ENCODE data around the gene WDR7.

WDR7 gene

GRCh38 chr18:56721491-56721890 is 70.3 kb downstream of the WDR7 start:
- H3K4me3 ChIP-seq (ENCODE audit: low read length): no peak overlapping the region
- TF ChIP-seq CTCF (conservative IDR thresholded peaks at IDR 0.05; ENCODE audit: low read length): no peak
- no peak for DNase-seq (ENCODE audit: low read depth)

- no peak overlapping the region for H3K4me3 ChIP-seq (ENCODE audit: low read length)
- no peak for DNase-seq (ENCODE audit: low read depth)
- TF ChIP-seq CTCF (conservative IDR thresholded peaks at IDR 0.05; ENCODE audit: low read length): no peak
Observed at GRCh38 chr18:56722518-56722917, 71.4 kb downstream of the WDR7 start.

- no peak overlapping the region for H3K4me3 ChIP-seq (ENCODE audit: low read length)
- no peak for DNase-seq (ENCODE audit: low read depth)
- no peak for TF ChIP-seq CTCF (conservative IDR thresholded peaks at IDR 0.05; ENCODE audit: low read length)
Observed at GRCh38 chr18:56723068-56723467, 71.9 kb downstream of the WDR7 start.

GRCh38 chr18:56723706-56724105 is 72.5 kb downstream of the WDR7 start:
- H3K4me3 ChIP-seq (ENCODE audit: low read length): no peak overlapping the region
- DNase-seq (ENCODE audit: low read depth): no peak
- TF ChIP-seq CTCF (conservative IDR thresholded peaks at IDR 0.05; ENCODE audit: low read length): no peak

GRCh38 chr18:56726906-56727305 is 75.7 kb downstream of the WDR7 start:
- DNase-seq (ENCODE audit: low read depth): no peak
- no peak overlapping the region for H3K4me3 ChIP-seq (ENCODE audit: low read length)
- no peak for TF ChIP-seq CTCF (conservative IDR thresholded peaks at IDR 0.05; ENCODE audit: low read length)

GRCh38 chr18:56727399-56727798 is 76.2 kb downstream of the WDR7 start:
- no peak for TF ChIP-seq CTCF (conservative IDR thresholded peaks at IDR 0.05; ENCODE audit: low read length)
- DNase-seq (ENCODE audit: low read depth): no peak
- no peak overlapping the region for H3K4me3 ChIP-seq (ENCODE audit: low read length)

GRCh38 chr18:56728741-56729140 is 77.6 kb downstream of the WDR7 start:
- H3K4me3 ChIP-seq (ENCODE audit: low read length): no peak overlapping the region
- DNase-seq (ENCODE audit: low read depth): no peak
- TF ChIP-seq CTCF (conservative IDR thresholded peaks at IDR 0.05; ENCODE audit: low read length): no peak

Data from AG10803 (cell line).